ACC112 (cell line): ENCODE data around the gene RALGAPA2.

Source experiments
- H2AFZ ChIP-seq: fragments of 200-600 bp; sonication (generic); one replicate; pipeline ENCODE4 v1.6.0; 2017; ENCODE audit warnings: antibody characterized with exemption, low read length; ENCODE audit not compliant: unreplicated experiment
- H3K27ac ChIP-seq: fragments of 200-600 bp; sonication (generic); 2 replicates; pipeline ENCODE4 v1.5.1; 2014; ENCODE audit warnings: low read depth, mild to moderate bottlenecking, antibody characterized with exemption, low read length, moderate library complexity
- H3K27me3 ChIP-seq: fragments of 200-600 bp; sonication (generic); 2 replicates; pipeline ENCODE4 v1.6.1; 2014; ENCODE audit warnings: mild to moderate bottlenecking, antibody characterized with exemption, low read length, moderate library complexity, mixed read lengths; ENCODE audit not compliant: insufficient read depth
- H3K36me3 ChIP-seq: fragments of 200-600 bp; sonication (generic); 2 replicates; pipeline ENCODE4 v1.6.1; 2016; ENCODE audit warnings: mild to moderate bottlenecking, antibody characterized with exemption, low read length, moderate library complexity, mixed read lengths; ENCODE audit not compliant: insufficient read depth
- H3K4me1 ChIP-seq: fragments of 200-600 bp; sonication (generic); one replicate; pipeline ENCODE4 v1.6.1; 2016; ENCODE audit warnings: low read length, mixed read lengths; ENCODE audit not compliant: insufficient read depth, unreplicated experiment, control insufficient read depth
- H3K4me3 ChIP-seq: fragments of 200-600 bp; sonication (generic); 2 replicates; pipeline ENCODE4 v1.5.1; 2014; ENCODE audit warnings: mild to moderate bottlenecking, low read depth, low read length
- H3K79me2 ChIP-seq: fragments of 200-600 bp; sonication (generic); one replicate; pipeline ENCODE4 v1.6.0; 2016; ENCODE audit warnings: low read length; ENCODE audit not compliant: control insufficient read depth, unreplicated experiment, insufficient read depth

Gene RALGAPA2

GRCh38 chr20:20683481-20684321, 28.7 kb downstream of the RALGAPA2 start:
- H3K27me3 ChIP-seq, result no peaks in the 10 kb centered on the region
- no peaks in the 10 kb centered on the region for H3K79me2 ChIP-seq
- H3K4me3 ChIP-seq, result no peak overlapping the region
- no peaks in the 10 kb centered on the region for H3K36me3 ChIP-seq
- H3K27ac ChIP-seq, result no peak overlapping the region
- H3K4me1 ChIP-seq, result no peaks in the 10 kb centered on the region
- no peak overlapping the region for H2AFZ ChIP-seq

- Histone ChIP-seq H3K27me3 (no peaks in the 10 kb centered on the region), H2AFZ (no peak overlapping the region), H3K27ac (no peak overlapping the region), H3K4me3 (no peak overlapping the region), H3K36me3 (no peaks in the 10 kb centered on the region), H3K4me1 (no peaks in the 10 kb centered on the region), H3K79me2 (no peaks in the 10 kb centered on the region)
Measured at GRCh38 chr20:20683020-20683419, 29.4 kb downstream of the RALGAPA2 start.

- H3K36me3 ChIP-seq, result no peaks in the 10 kb centered on the region
- H3K79me2 ChIP-seq, result no peaks in the 10 kb centered on the region
- H3K27me3 ChIP-seq, result no peaks in the 10 kb centered on the region
- H3K27ac ChIP-seq, result no peak overlapping the region
- H2AFZ ChIP-seq, result no peak overlapping the region
- H3K4me1 ChIP-seq, result no peaks in the 10 kb centered on the region
- no peak overlapping the region for H3K4me3 ChIP-seq
Measured at GRCh38 chr20:20680991-20681508, 31.4 kb downstream of the RALGAPA2 start.

GRCh38 chr20:20679316-20679715, 33.1 kb downstream of the RALGAPA2 start:
- H2AFZ ChIP-seq, result no peak overlapping the region
- no peaks in the 10 kb centered on the region for H3K79me2 ChIP-seq
- no peaks in the 10 kb centered on the region for H3K36me3 ChIP-seq
- H3K27ac ChIP-seq, result no peak overlapping the region
- H3K27me3 ChIP-seq, result no peaks in the 10 kb centered on the region
- no peak overlapping the region for H3K4me3 ChIP-seq
- no peaks in the 10 kb centered on the region for H3K4me1 ChIP-seq

DNA sequence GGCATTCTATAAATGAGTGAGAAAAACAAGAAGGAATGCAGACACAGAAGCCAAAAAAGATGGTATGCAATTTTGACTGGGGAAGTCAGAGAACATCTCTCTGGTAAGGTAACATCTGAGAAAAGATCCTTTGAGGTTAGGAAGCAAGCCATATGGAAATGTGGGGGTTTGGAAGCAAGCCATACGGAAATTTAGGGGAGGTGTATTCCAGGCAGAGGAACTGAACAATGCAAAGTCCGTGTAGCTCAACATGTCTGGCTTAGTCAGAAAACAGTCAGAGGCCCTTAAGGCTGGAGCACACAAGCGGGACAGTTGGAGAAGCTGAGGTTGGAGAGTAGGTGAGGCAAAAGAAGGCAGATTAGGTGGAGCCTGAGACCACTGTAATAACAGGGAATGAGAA, 35.3 kb downstream of the RALGAPA2 start:
- no peaks in the 10 kb centered on the region for H3K79me2 ChIP-seq
- no peak overlapping the region for H3K4me3 ChIP-seq
- no peaks in the 10 kb centered on the region for H3K36me3 ChIP-seq
- H2AFZ ChIP-seq, result no peak overlapping the region
- no peaks in the 10 kb centered on the region for H3K27me3 ChIP-seq
- no peaks in the 10 kb centered on the region for H3K4me1 ChIP-seq
- H3K27ac ChIP-seq, result no peak overlapping the region

GRCh38 chr20:20668639-20669038, 43.8 kb downstream of the RALGAPA2 start:
- H2AFZ ChIP-seq, result no peak overlapping the region
- H3K27me3 ChIP-seq, result no peaks in the 10 kb centered on the region
- no peaks in the 10 kb centered on the region for H3K4me1 ChIP-seq
- no peak overlapping the region for H3K4me3 ChIP-seq
- no peaks in the 10 kb centered on the region for H3K79me2 ChIP-seq
- H3K27ac ChIP-seq, result no peak overlapping the region
- no peaks in the 10 kb centered on the region for H3K36me3 ChIP-seq

- Histone ChIP-seq H3K36me3 (no peaks in the 10 kb centered on the region), H3K79me2 (no peaks in the 10 kb centered on the region), H2AFZ (no peak overlapping the region), H3K4me1 (no peaks in the 10 kb centered on the region), H3K4me3 (no peak overlapping the region), H3K27ac (no peak overlapping the region), H3K27me3 (no peaks in the 10 kb centered on the region)
Measured at GRCh38 chr20:20666359-20666758, 46.1 kb downstream of the RALGAPA2 start.

- Histone ChIP-seq H2AFZ (no peak overlapping the region), H3K27ac (no peak overlapping the region), H3K4me3 (no peak overlapping the region), H3K79me2 (no peaks in the 10 kb centered on the region), H3K27me3 (no peaks in the 10 kb centered on the region), H3K4me1 (no peaks in the 10 kb centered on the region), H3K36me3 (no peaks in the 10 kb centered on the region)
Measured at GRCh38 chr20:20665606-20666332, 46.7 kb downstream of the RALGAPA2 start.

- Histone ChIP-seq H3K27me3 (no peaks in the 10 kb centered on the region), H3K27ac (no peak overlapping the region), H3K4me1 (no peaks in the 10 kb centered on the region), H3K36me3 (no peaks in the 10 kb centered on the region), H3K4me3 (no peak overlapping the region), H3K79me2 (no peaks in the 10 kb centered on the region), H2AFZ (no peak overlapping the region)
Measured at GRCh38 chr20:20664795-20665589, 47.5 kb downstream of the RALGAPA2 start.

- H3K79me2 ChIP-seq, result no peaks in the 10 kb centered on the region
- no peaks in the 10 kb centered on the region for H3K4me1 ChIP-seq
- H3K36me3 ChIP-seq, result no peaks in the 10 kb centered on the region
- no peak overlapping the region for H3K27ac ChIP-seq
- no peaks in the 10 kb centered on the region for H3K27me3 ChIP-seq
- H2AFZ ChIP-seq, result no peak overlapping the region
- no peak overlapping the region for H3K4me3 ChIP-seq
Measured at GRCh38 chr20:20663841-20664240, 48.6 kb downstream of the RALGAPA2 start.
